Subcutaneous adipose tissue (tissue), 4 donors: ENCODE measurements around the gene STK32B. TPM values are rescaled to one million over a fixed set of nuclear protein-coding genes. Genes with fewer than 3 reads are reported as not detected.

Experiments used
- CTCF ChIP-seq: fragments of 450-650 bp; IDR thresholded peaks from one replicate; pipeline ENCODE4 v1.5.1; 2016; ENCODE audit warnings: low read depth, mild to moderate bottlenecking, control low read depth, antibody characterized with exemption, moderate library complexity
- total RNA-seq, 4 donors: library from RNA; depleted of rRNA; stranded (reverse); fragments of >200 nt; gene quantifications; one replicate each; pipeline ENCODE4 v1.1.0, GENCODE V29; 2016

The STK32B gene
- total RNA-seq, 4 donors from 2014 or later: 1.3 to 3.2 (median 2.3) TPM

DNA sequence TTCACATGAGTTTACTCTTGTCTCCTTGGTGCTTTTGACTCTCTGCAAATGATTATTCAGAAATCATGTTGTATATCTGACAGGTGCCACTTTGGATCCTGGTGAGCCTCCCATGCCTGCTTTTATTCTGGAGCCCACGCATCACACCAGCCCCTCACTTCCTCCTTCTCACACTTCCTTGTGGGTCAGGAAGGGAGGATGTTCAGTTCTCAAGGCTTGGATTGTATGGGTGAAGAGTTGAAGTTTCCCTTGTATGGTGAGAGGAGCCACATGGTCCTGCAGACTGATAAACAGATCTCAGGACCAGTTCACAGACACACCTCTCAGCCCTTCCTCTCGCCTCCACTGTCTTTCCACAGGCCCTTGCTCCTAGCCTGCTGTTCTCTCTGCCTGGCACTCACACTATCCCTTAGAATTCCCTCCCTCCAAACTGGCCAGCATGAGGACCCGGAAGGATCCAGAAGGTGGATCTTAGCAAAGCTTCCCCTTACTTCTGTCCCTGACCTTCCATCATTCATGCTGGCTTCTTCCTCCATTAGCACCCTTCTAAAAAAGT, 92.1 kb downstream of the STK32B start:
- no peak for TF ChIP-seq CTCF

DNA sequence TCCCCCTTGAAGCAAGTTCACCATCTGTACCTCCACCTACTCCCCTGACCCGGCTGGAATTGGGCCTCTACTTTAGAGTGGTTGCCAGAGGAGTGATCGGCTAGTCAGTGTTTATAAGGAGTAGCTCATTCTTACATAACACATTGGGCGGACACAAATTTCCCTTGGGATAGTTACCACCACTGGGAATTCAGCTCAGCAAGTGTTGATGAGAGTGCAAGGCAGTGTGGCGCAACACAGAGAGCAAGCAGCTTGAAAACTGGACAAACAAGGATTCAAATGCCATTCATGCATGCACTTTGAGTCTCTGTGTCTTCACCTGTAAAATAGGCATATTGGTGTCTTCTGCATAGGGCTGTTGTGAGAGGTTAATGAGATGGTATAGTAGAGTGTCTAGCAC, 92.7 kb downstream of the STK32B start:
- no peak for TF ChIP-seq CTCF

GRCh38 chr4:5144384-5144783, 93.1 kb downstream of the STK32B start:
- TF ChIP-seq CTCF: no peak

DNA sequence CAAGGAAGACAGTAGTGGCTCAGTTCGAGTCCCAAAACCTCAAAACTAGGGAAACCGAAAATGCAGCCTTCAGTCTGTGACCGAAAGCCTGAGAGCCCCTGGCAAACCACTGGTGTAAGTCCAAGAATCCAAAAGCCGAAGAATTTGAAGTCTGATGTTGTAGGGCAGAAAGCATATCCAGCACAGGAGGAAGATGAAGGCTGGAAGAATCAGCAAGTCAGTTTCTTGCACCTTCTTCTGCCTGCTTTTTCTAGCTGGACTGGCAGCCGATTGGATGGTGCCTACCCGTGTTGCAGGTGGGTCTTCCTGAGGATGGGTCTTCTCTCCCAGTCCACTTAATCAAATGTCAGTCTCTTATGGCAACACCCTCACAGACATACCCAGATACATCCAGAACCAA, 95.0 kb downstream of the STK32B start:
- no peak for TF ChIP-seq CTCF

DNA sequence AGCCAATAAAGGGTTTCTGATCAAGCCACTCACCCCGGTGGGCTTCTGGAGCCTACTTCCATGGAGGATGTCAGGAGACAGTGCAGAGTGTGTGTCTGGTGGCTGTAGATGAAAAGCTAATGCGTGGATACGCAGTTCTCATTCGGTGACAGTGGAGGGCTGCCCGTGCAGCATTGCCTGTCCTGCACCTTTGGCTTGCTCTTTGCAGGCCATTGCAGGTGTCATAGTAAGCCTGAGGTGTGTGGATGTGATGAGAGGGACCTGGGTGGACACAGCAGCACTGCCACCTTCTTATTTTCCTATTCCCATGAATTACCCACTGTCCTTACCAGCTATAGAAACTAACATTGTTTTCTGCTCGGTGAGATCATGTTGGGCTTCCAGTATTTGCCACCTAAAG, 101.2 kb downstream of the STK32B start:
- no peak for TF ChIP-seq CTCF

DNA sequence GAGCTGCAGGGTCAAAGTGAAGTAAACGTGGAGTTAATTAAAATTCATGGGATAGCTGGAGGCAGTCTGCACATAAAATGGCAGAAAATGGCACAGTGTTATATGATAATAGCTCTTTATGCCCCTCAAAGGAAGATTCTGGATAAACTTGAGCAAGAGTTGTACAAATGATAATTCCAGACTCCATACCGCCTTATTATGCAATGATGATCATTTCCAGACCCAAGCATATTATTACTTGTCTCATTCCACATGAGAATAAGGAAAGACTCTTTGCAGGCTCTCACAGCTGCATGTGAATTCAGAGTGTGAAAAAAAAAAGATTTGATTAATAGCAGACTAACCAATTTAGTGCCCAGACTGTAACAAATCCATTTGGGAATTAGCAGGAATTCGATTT, 105.4 kb downstream of the STK32B start:
- no peak for TF ChIP-seq CTCF

DNA sequence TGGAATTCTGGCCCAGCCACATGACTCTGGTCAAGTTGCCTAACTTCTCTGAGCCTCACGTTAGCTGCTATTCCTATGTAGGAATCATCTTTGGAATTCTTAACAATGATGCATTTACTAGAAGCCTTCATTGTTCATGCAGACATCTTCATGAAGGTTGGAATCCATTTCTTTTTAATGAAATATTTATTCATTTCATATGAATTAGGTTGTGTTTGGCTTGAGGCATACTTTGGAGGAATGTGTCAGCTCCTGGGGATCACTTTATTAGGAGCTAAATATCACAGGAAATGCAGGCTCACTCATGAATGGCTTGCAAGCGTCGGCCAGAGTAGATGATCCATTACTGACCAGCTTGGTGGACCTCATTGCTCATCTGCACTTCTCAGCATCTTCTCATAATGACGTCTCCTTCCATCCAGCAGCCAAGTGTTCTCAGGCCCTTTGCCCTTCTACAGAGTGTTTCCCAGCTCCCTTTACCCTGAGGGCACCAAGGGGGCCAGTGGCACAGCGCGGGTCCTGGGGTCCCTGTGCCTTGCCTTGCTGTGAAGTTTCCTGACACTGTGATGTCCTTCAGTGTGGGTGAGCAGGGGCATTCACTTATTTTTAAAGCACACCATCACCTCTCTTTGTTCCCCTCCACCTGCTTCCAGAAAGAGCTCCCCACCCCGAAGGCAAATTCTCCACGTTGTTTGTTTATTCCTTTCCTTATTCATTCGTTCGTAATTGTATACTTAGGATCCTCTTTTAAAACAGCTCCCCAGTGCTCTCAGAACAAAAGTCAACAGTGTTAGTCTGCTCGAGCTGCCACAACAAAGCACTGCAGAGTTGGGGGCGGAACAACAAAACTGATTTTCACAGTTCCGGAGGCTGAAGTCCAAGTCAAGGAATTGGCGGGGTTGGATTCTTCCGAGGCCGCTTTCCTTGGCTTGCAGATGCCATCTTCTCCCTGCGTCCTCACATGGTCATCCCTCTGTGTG, 106.8 kb downstream of the STK32B start:
- TF ChIP-seq CTCF: no peak
